Stimulated activated CD8-positive, alpha-beta memory T cell treated with anti-CD3 and anti-CD28 coated beads, Interleukin-4, amount 100 ng/mL, for 1 hour (primary cell): ENCODE measurements around the gene PPP6R2.

ENCODE experiments used
- DNase-seq, 2 donors: peaks; one replicate each; pipeline ENCODE4 v3.0.0-alpha.2; 2020; ENCODE audit warnings: low read depth in 2 of 2, low spot score in 1 of 2

Gene PPP6R2

GRCh38 chr22:50305923-50306566 is 37.1 kb upstream of the PPP6R2 start:
- no peak for DNase-seq

- no peak for DNase-seq
These were observed 36.1 kb upstream of the PPP6R2 start, which contains the start of gene PLXNB2 for GRCh38 chr22:50306753-50307749. PLXNB2 (minus strand) TSS chr22:50307646; CDS start chr22:50290584, 17,062 bp downstream.

- DNase-seq: no peak
These were observed 35.1 kb upstream of the PPP6R2 start for GRCh38 chr22:50307890-50308596.

GRCh38 chr22:50308597-50308935 is 34.6 kb upstream of the PPP6R2 start:
- no peak for DNase-seq

GRCh38 chr22:50308986-50309600 is 34.0 kb upstream of the PPP6R2 start:
- no peak for DNase-seq

- DNase-seq: no peak
These were observed 33.5 kb upstream of the PPP6R2 start for GRCh38 chr22:50309601-50309991.

- DNase-seq: no peak
These were observed 33.0 kb upstream of the PPP6R2 start for GRCh38 chr22:50310031-50310722.

GRCh38 chr22:50310949-50311444 is 32.1 kb upstream of the PPP6R2 start:
- no peak for DNase-seq

- no peak for DNase-seq
These were observed 31.3 kb upstream of the PPP6R2 start for GRCh38 chr22:50311606-50312351.

- no peak for DNase-seq
These were observed 30.8 kb upstream of the PPP6R2 start for GRCh38 chr22:50312371-50312770.

GRCh38 chr22:50313021-50313420 is 30.1 kb upstream of the PPP6R2 start:
- DNase-seq: no peak

GRCh38 chr22:50313600-50313999 is 29.5 kb upstream of the PPP6R2 start:
- DNase-seq: no peak

- no peak for DNase-seq
These were observed 29.1 kb upstream of the PPP6R2 start for GRCh38 chr22:50314081-50314454.

- peak; percentile 39 to 51 for DNase-seq
These were observed 28.5 kb upstream of the PPP6R2 start for GRCh38 chr22:50314455-50315288.

- DNase-seq: no peak
These were observed 27.6 kb upstream of the PPP6R2 start for GRCh38 chr22:50315289-50316113.

- no peak for DNase-seq
These were observed 26.7 kb upstream of the PPP6R2 start for GRCh38 chr22:50316114-50317065.

- no peak for DNase-seq
These were observed 25.9 kb upstream of the PPP6R2 start for GRCh38 chr22:50317178-50317577.
